ENCODE results near the gene GAS2L3. TPM values are rescaled to one million over a fixed set of nuclear protein-coding genes. Genes with fewer than 3 reads are reported as not detected.

The GAS2L3 gene
- total and polyA plus RNA-seq, 9 donors: 13.4 to 25.9 (median 17.5) TPM

Other genes starting within 250 kb of the GAS2L3 start
- gene SLC17A8, start 216.6 kb upstream of the GAS2L3 start, total RNA-seq: 0.35 TPM
- under 1 TPM; 0.37 to 0.57 (median 0.46) TPM for gene SLC17A8, start 216.6 kb upstream of the GAS2L3 start, polyA plus RNA-seq (ENCODE audit: insufficient read depth in 1 of 8, insufficient read length in 8 of 8, low replicate concordance in 1 of 8)
- gene NR1H4, start 99.8 kb upstream of the GAS2L3 start, total RNA-seq: 0.04 TPM
- gene NR1H4, start 99.8 kb upstream of the GAS2L3 start, polyA plus RNA-seq (ENCODE audit: insufficient read depth in 1 of 8, insufficient read length in 8 of 8, low replicate concordance in 1 of 8): 1 to 10 TPM in 1 of 8 donors, under 1 TPM in 4, not detected in 3; 0.16 to 3.4 (median 0.22) TPM
- 0.35 TPM for gene ANO4, start 221.1 kb downstream of the GAS2L3 start, total RNA-seq
- 1 to 10 TPM in 2 of 8 donors, under 1 TPM in 6; 0.51 to 1.2 (median 0.75) TPM for gene ANO4, start 221.1 kb downstream of the GAS2L3 start, polyA plus RNA-seq (ENCODE audit: insufficient read depth in 1 of 8, insufficient read length in 8 of 8, low replicate concordance in 1 of 8)

Data from muscle of leg (tissue), 9 donors.